ENCODE data around the gene CHST3. TPM values are rescaled to one million over a fixed set of nuclear protein-coding genes. Genes with fewer than 3 reads are reported as not detected.

Gene CHST3
- total RNA-seq, 1 donor = 58.3 TPM

- H3K4me3 ChIP-seq (ENCODE audit: low read depth, low read length) = no peak overlapping the region
- TF ChIP-seq CTCF (IDR thresholded peaks at IDR 0.05; ENCODE audit: insufficient read depth, low read depth, low read length) = no peak
- DNase-seq (ENCODE audit: low read depth) = no peak
These were observed 26.6 kb downstream of the CHST3 start for GRCh38 chr10:71990706-71991269.

GRCh38 chr10:71995449-71995848 is 31.3 kb downstream of the CHST3 start:
- DNase-seq (ENCODE audit: low read depth) = no peak
- TF ChIP-seq CTCF (IDR thresholded peaks at IDR 0.05; ENCODE audit: insufficient read depth, low read depth, low read length) = no peak
- H3K4me3 ChIP-seq (ENCODE audit: low read depth, low read length) = no peak overlapping the region

GRCh38 chr10:71995887-71996575 is 31.8 kb downstream of the CHST3 start:
- DNase-seq (ENCODE audit: low read depth) = peak; percentile 58
- TF ChIP-seq CTCF (IDR thresholded peaks at IDR 0.05; ENCODE audit: insufficient read depth, low read depth, low read length) = no peak
- no peak overlapping the region for H3K4me3 ChIP-seq (ENCODE audit: low read depth, low read length)

- DNase-seq (ENCODE audit: low read depth) = no peak
- no peak overlapping the region for H3K4me3 ChIP-seq (ENCODE audit: low read depth, low read length)
- TF ChIP-seq CTCF (IDR thresholded peaks at IDR 0.05; ENCODE audit: insufficient read depth, low read depth, low read length) = no peak
These were observed 32.6 kb downstream of the CHST3 start for GRCh38 chr10:71996592-71997371.

- H3K4me3 ChIP-seq (ENCODE audit: low read depth, low read length) = no peak overlapping the region
- DNase-seq (ENCODE audit: low read depth) = no peak
These were observed 34.1 kb downstream of the CHST3 start for GRCh38 chr10:71998119-71998839.

More at GRCh38 chr10:71998119-71998839, 34.1 kb downstream of the CHST3 start:
- TF ChIP-seq CTCF (IDR thresholded peaks at IDR 0.05; ENCODE audit: insufficient read depth, low read depth, low read length) = no peak
